Panc1 (cell line): Measurements from ENCODE around the gene PSMB7. TPM values are rescaled to one million over a fixed set of nuclear protein-coding genes. Genes with fewer than 3 reads are reported as not detected.

ENCODE experiments used
- ATAC-seq: fragments of 200-7000 bp; cut with Tn5 transposase; 2 replicates; pipeline ENCODE4 v1.9.1; 2020; ENCODE audit warnings: mild to moderate bottlenecking, moderate library complexity
- BruUV-seq: library from RNA; stranded (reverse); fragments of 400-500 nt; replicated peaks from 2 replicates; lab custom pipeline; 2021; lab: Mats Ljungman, UMichigan
- CTCF ChIA-PET: fragments of 300-600 bp; sonication (Branson Sonifier 250); formaldehyde crosslinking; loops from one replicate; lab custom pipeline; 2022; ENCODE audit warnings: antibody characterized with exemption; lab: Charles Lee
- POLR2A ChIA-PET: fragments of 300-600 bp; sonication (Branson Sonifier 250); formaldehyde crosslinking; loops from one replicate; lab custom pipeline; 2022; ENCODE audit warnings: antibody characterized with exemption; lab: Charles Lee
- DNase-seq: peaks from one replicate; pipeline ENCODE4 v3.0.0-alpha.2; 2010; ENCODE audit warnings: low read depth, low spot score
- H3K27ac ChIP-seq: 2 replicates; pipeline ENCODE4 v1.5.1; 2011; ENCODE audit warnings: mild to moderate bottlenecking, low read length, inconsistent platforms
- H3K27me3 ChIP-seq: fragments of 200-500 bp; sonication (Bioruptor generic); 2 replicates; pipeline ENCODE4 v1.6.0; 2014; ENCODE audit warnings: low read length, inconsistent platforms; ENCODE audit not compliant: control insufficient read depth, insufficient read depth
- H3K36me3 ChIP-seq: fragments of 200-500 bp; sonication (Bioruptor generic); 2 replicates; pipeline ENCODE4 v1.5.1; 2014; ENCODE audit warnings: inconsistent platforms, mild to moderate bottlenecking, low read length, moderate library complexity; ENCODE audit not compliant: control insufficient read depth, insufficient read depth
- H3K4me1 ChIP-seq: 2 replicates; pipeline ENCODE4 v1.5.1; 2011; ENCODE audit warnings: inconsistent platforms, mild to moderate bottlenecking, low read length, moderate library complexity; ENCODE audit not compliant: control insufficient read depth, insufficient read depth
- H3K4me3 ChIP-seq, 2 experiments: 2 replicates each; pipeline ENCODE4 v1.5.1; 2011 to 2012; ENCODE audit warnings: low read depth in 2 of 2, low read length in 2 of 2, mild to moderate bottlenecking in 2 of 2, inconsistent platforms in 1 of 2, moderate library complexity in 1 of 2
- H3K9me3 ChIP-seq: fragments of 200-500 bp; sonication (Bioruptor generic); 2 replicates; pipeline ENCODE4 v1.5.1; 2014; ENCODE audit warnings: low read depth, mild to moderate bottlenecking, inconsistent platforms, low read length, moderate library complexity; ENCODE audit not compliant: control insufficient read depth, insufficient read depth
- CTCF ChIP-seq: fragments of 450-650 bp; IDR thresholded peaks from 2 replicates; pipeline ENCODE4 v1.5.1; 2017; ENCODE audit warnings: mild to moderate bottlenecking
- POLR2AphosphoS5 ChIP-seq: IDR thresholded peaks from 2 replicates; pipeline ENCODE4 v1.6.1; 2012; ENCODE audit warnings: mild to moderate bottlenecking, low read depth, low read length, moderate library complexity
- REST ChIP-seq, 2 experiments: IDR thresholded peaks; 2 replicates each; pipeline ENCODE4 v1.6.1; 2011 to 2012; ENCODE audit warnings: low read depth in 2 of 2, control low read depth in 1 of 2, low read length in 1 of 2, mild to moderate bottlenecking in 1 of 2, moderate library complexity in 1 of 2; ENCODE audit not compliant: insufficient read depth in 1 of 2
- SIN3A ChIP-seq: IDR thresholded peaks from 2 replicates; pipeline ENCODE4 v1.6.1; 2012; ENCODE audit warnings: low read depth, mild to moderate bottlenecking, low read length, moderate library complexity, borderline replicate concordance; ENCODE audit not compliant: insufficient read depth
- TCF7L2 ChIP-seq: IDR thresholded peaks from 2 replicates; pipeline ENCODE4 v1.6.1; 2011; ENCODE audit warnings: mild to moderate bottlenecking, low read depth, low read length, inconsistent platforms
- in situ Hi-C: cut with HindIII; loops from 2 replicates; pipeline ENCODE4 v1.10.0; 2016; ENCODE audit warnings: low sequenced_read_pairs, low pct_unique_long_range_greater_than_20kb
- intact Hi-C: fragments of 100-400 bp; cut with micrococcal nuclease; formaldehyde crosslinking; loops from one replicate; pipeline ENCODE4 v1.10.0; 2022; ENCODE audit not compliant: unreplicated experiment
- total RNA-seq: library from RNA; stranded (reverse); gene quantifications from one replicate; pipeline ENCODE4 v1.2.1, GENCODE V29; 2021; ENCODE audit not compliant: unreplicated experiment

Gene PSMB7
- total RNA-seq, 1 experiment from 2014 or later = 167 TPM

GRCh38 chr9:124450931-124451661 is 35.9 kb upstream of the PSMB7 start:
- ATAC-seq (no peak), DNase-seq (no peak)
- ChIA-PET POLR2A (no interaction called here), CTCF (interaction anchor here (0.6 kb wide), 1 partner anchor 9 kb away, joined by 5 read pairs; no protein-coding TSS in a partner anchor)
- Histone ChIP-seq H3K4me1 (no peaks in the 10 kb centered on the region), H3K27me3 (no peaks in the 10 kb centered on the region), H3K27ac (no peak overlapping the region), H3K4me3 (no peak overlapping the region), H3K9me3 (no peaks in the 10 kb centered on the region), H3K36me3 (no peaks in the 10 kb centered on the region)
- no TSS peak for BruUV-seq
- TF ChIP-seq TCF7L2 (no peak), CTCF (no peak), SIN3A (no peak), REST (IDR thresholded peaks at IDR 0.05; ENCODE audit: insufficient read depth in 1 of 2, low read depth in 2 of 2, low read length in 1 of 2) (no peak), POLR2AphosphoS5 (no peak)
- intact Hi-C loops = no loop called here
- in situ Hi-C loops = no loop called here

- POLR2A ChIA-PET = no interaction called here
- intact Hi-C loops = no loop called here
- CTCF ChIA-PET = interaction anchor here (0.6 kb wide), 1 partner anchor 10 kb away, joined by 5 read pairs; no protein-coding TSS in a partner anchor
Observed at GRCh38 chr9:124450241-124450924, 35.1 kb upstream of the PSMB7 start, which contains the start of gene ADGRD2. ADGRD2 (plus strand) TSS chr9:124450451; CDS start chr9:124451667, 1,216 bp downstream.

More at GRCh38 chr9:124450241-124450924, 35.1 kb upstream of the PSMB7 start, which contains the start of gene ADGRD2:
- H3K36me3 ChIP-seq = no peaks in the 10 kb centered on the region
- no peak for DNase-seq
- H3K27me3 ChIP-seq = no peaks in the 10 kb centered on the region
- TF ChIP-seq TCF7L2 = no peak
- no peak for TF ChIP-seq CTCF
- no peak for TF ChIP-seq REST (IDR thresholded peaks at IDR 0.05; ENCODE audit: insufficient read depth in 1 of 2, low read depth in 2 of 2, low read length in 1 of 2)
- TF ChIP-seq POLR2AphosphoS5 = no peak
- no peak for TF ChIP-seq SIN3A
- BruUV-seq = no TSS peak
- in situ Hi-C loops = no loop called here
- H3K4me1 ChIP-seq = no peaks in the 10 kb centered on the region
- no peak for ATAC-seq
- H3K27ac ChIP-seq = no peak within 1 kb of the TSS
- no peak within 1 kb of the TSS for H3K4me3 ChIP-seq
- H3K9me3 ChIP-seq = no peaks in the 10 kb centered on the region
